HEK293 (cell line): Measurements from ENCODE around the gene DPP6.
A peak's percentile ranks its signal among the peaks of the same experiment; 100 is the strongest.

Source experiments
- CTCF ChIA-PET: fragments of 350-600 bp; formaldehyde crosslinking; extraction: SDS; loops from one replicate; lab custom pipeline; 2021; ENCODE audit warnings: antibody characterized with exemption; lab: Yijun Ruan, JAX
- POLR2A ChIA-PET: fragments of 300-600 bp; formaldehyde crosslinking; extraction: SDS; loops from one replicate; lab custom pipeline; 2020; ENCODE audit warnings: antibody characterized with exemption, inconsistent platforms; lab: Yijun Ruan, JAX
- H3K27ac ChIP-seq: fragments of 200-500 bp; sonication (Bioruptor generic); 2 replicates; pipeline ENCODE4 v1.5.1; 2014; ENCODE audit warnings: low read depth, low read length, control low read depth, inconsistent platforms; ENCODE audit errors: extremely low read depth
- H3K36me3 ChIP-seq, 2 experiments: fragments of 200-500 bp in 1 of 2; sonication (Bioruptor generic) in 1 of 2; 1 replicate in 1 of 2; 2 replicates in 1 of 2; pipeline ENCODE4 v1.5.1; 2014 to 2017; ENCODE audit warnings: inconsistent platforms in 2 of 2, low read length in 2 of 2; ENCODE audit not compliant: control insufficient read depth in 2 of 2, insufficient read depth in 1 of 2
- H3K4me1 ChIP-seq: fragments of 200-500 bp; sonication (Bioruptor generic); 2 replicates; pipeline ENCODE4 v1.5.1; 2014; ENCODE audit warnings: mild to moderate bottlenecking, low read length, inconsistent platforms; ENCODE audit not compliant: control insufficient read depth, insufficient read depth
- H3K4me3 ChIP-seq: 2 replicates; pipeline ENCODE4 v1.5.1; 2011; ENCODE audit warnings: low read depth, mild to moderate bottlenecking, control low read depth, low read length, moderate library complexity
- H3K9me3 ChIP-seq: fragments of 200-500 bp; sonication (Bioruptor generic); 2 replicates; pipeline ENCODE4 v1.5.1; 2014; ENCODE audit warnings: low read depth, low read length, inconsistent platforms; ENCODE audit not compliant: control insufficient read depth, insufficient read depth
- ZBTB44 ChIP-seq: fragments of 450-650 bp; IDR thresholded peaks from 2 replicates; pipeline ENCODE4 v1.5.1; 2018; ENCODE audit warnings: missing biosample characterization, mild to moderate bottlenecking, missing genetic modification characterization
- ZBTB7A ChIP-seq: fragments of 450-650 bp; formaldehyde crosslinking; IDR thresholded peaks from 2 replicates; pipeline ENCODE4 v1.5.1; 2016; ENCODE audit warnings: low read depth, missing biosample characterization, missing genetic modification characterization
- ZFP3 ChIP-seq: fragments of 450-650 bp; formaldehyde crosslinking; IDR thresholded peaks from 2 replicates; pipeline ENCODE4 v1.5.1; 2016; ENCODE audit warnings: low read depth, missing biosample characterization, missing genetic modification characterization
- ZNF10 ChIP-seq: fragments of 450-650 bp; formaldehyde crosslinking; IDR thresholded peaks from 2 replicates; pipeline ENCODE4 v1.5.1; 2017; ENCODE audit warnings: missing biosample characterization, missing genetic modification characterization
- ZNF266 ChIP-seq: fragments of 450-650 bp; formaldehyde crosslinking; IDR thresholded peaks from 2 replicates; pipeline ENCODE4 v1.5.1; 2016; ENCODE audit warnings: missing biosample characterization, missing genetic modification characterization, low read depth
- ZNF335 ChIP-seq: fragments of 450-650 bp; formaldehyde crosslinking; conservative IDR thresholded peaks from 2 replicates; pipeline ENCODE4 v1.5.1; 2016; ENCODE audit warnings: missing biosample characterization, missing genetic modification characterization
- ZNF433 ChIP-seq: fragments of 450-650 bp; formaldehyde crosslinking; IDR thresholded peaks from 2 replicates; pipeline ENCODE4 v1.5.1; 2016; ENCODE audit warnings: missing biosample characterization, missing genetic modification characterization, low read depth
- ZNF544 ChIP-seq: fragments of 450-650 bp; formaldehyde crosslinking; IDR thresholded peaks from 2 replicates; pipeline ENCODE4 v1.5.0; 2017; ENCODE audit warnings: missing biosample characterization, missing genetic modification characterization
- ZNF654 ChIP-seq: fragments of 450-650 bp; formaldehyde crosslinking; IDR thresholded peaks from 2 replicates; pipeline ENCODE4 v1.5.1; 2016; ENCODE audit warnings: low read depth, missing biosample characterization, missing genetic modification characterization
- ZSCAN18 ChIP-seq: fragments of 450-650 bp; formaldehyde crosslinking; IDR thresholded peaks from 2 replicates; pipeline ENCODE4 v1.5.1; 2016; ENCODE audit warnings: missing biosample characterization, missing genetic modification characterization
- TF ChIP-seq, protein P1 (sequence below): fragments of 450-650 bp; formaldehyde crosslinking; IDR thresholded peaks from 2 replicates; pipeline ENCODE4 v1.5.1; 2016; ENCODE audit warnings: missing biosample characterization, missing genetic modification characterization
- TF ChIP-seq, protein P2 (sequence below): fragments of 450-650 bp; formaldehyde crosslinking; IDR thresholded peaks from 2 replicates; pipeline ENCODE4 v1.5.0; 2017; ENCODE audit warnings: missing biosample characterization, missing genetic modification characterization, borderline replicate concordance

The DPP6 gene

GRCh38 chr7:154633641-154634040 is 581.4 kb downstream of the DPP6 start:
- Histone ChIP-seq H3K27ac (no peak overlapping the region), H3K4me1 (no peaks in the 10 kb centered on the region), H3K9me3 (no peaks in the 10 kb centered on the region), H3K36me3 (no peaks in the 10 kb centered on the region), H3K4me3 (no peak overlapping the region)
- POLR2A ChIA-PET, result no interaction called here
- no peak for TF ChIP-seq ZNF266 (tag by site-specific recombination)
- no peak for TF ChIP-seq ZNF335
- TF ChIP-seq, protein P1, sequence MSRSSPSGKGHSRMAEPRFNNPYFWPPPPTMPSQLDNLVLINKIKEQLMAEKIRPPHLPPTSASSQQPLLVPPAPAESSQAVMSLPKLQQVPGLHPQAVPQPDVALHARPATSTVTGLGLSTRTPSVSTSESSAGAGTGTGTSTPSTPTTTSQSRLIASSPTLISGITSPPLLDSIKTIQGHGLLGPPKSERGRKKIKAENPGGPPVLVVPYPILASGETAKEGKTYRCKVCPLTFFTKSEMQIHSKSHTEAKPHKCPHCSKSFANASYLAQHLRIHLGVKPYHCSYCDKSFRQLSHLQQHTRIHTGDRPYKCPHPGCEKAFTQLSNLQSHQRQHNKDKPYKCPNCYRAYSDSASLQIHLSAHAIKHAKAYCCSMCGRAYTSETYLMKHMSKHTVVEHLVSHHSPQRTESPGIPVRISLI, result no peak
- CTCF ChIA-PET, result interaction anchor here (0.6 kb wide), 1 partner anchor 130 kb away, joined by 3 read pairs; no protein-coding TSS in a partner anchor

DNA sequence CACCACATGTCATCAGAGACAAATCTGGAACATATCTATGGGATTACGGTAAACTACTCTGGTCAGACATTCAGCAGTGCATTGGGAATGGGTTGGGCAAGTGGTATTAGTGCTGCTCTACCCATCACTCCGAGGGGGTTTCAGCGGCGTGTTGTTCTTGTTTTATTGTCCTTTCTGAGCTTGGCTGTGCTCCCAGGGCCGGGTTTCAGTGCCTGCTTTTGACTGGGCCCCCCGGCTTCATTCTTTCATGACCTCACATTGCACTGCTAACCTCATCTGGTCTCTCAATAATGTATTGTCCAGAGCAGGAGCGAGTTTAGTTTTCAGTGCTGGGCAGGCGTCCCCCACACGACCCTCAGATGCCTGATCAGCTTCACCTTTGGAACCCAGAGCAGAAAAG is 586.1 kb downstream of the DPP6 start:
- ChIA-PET POLR2A (no interaction called here), CTCF (no interaction called here)

DNA sequence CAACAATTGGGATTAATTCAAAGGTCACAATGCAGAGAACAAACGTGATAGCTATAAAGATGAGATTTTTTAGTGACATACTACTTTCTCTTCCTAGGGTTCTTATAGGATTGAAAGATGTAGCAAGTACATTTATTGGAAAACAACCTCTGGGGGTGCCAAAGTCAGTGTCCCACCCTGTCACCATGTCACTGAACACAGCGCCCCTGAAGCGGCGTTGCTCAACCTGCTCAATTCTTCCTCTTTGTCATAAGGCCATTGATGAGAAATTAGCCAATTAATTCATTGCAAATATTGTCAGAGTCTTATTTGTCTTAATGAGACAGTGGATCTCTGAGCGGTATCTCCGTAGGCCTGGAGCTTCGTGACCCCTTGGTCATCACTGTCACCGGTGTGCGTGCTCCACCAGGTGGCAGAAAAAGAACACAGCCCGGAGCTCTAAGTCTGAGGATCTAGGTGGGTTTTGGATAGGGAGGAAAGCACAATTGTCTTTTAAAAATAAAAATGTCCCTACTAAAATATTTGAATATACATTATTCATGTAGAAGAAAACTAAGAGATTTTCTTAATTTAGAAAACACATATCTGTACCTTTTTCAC is 588.2 kb downstream of the DPP6 start:
- POLR2A ChIA-PET, result no interaction called here
- H3K36me3 ChIP-seq, result no peaks in the 10 kb centered on the region
- no peak overlapping the region for H3K4me3 ChIP-seq
- H3K27ac ChIP-seq, result no peak overlapping the region
- no peaks in the 10 kb centered on the region for H3K4me1 ChIP-seq
- H3K9me3 ChIP-seq, result no peaks in the 10 kb centered on the region
- CTCF ChIA-PET, result interaction anchor here (0.6 kb wide), 1 partner anchor 1808 kb away, joined by 3 read pairs; no protein-coding TSS in a partner anchor
- TF ChIP-seq ZNF433 (tag by site-specific recombination) (no peak), ZSCAN18 (tag by site-specific recombination) (no peak), ZNF544 (tag by site-specific recombination) (no peak), ZNF10 (no peak), ZNF654 (tag by site-specific recombination) (peak; percentile 6; the same call in 1 of the 2 replicates), ZBTB44 (tag by site-specific recombination) (no peak), ZBTB7A (tag by site-specific recombination) (no peak)
- TF ChIP-seq, protein P2, sequence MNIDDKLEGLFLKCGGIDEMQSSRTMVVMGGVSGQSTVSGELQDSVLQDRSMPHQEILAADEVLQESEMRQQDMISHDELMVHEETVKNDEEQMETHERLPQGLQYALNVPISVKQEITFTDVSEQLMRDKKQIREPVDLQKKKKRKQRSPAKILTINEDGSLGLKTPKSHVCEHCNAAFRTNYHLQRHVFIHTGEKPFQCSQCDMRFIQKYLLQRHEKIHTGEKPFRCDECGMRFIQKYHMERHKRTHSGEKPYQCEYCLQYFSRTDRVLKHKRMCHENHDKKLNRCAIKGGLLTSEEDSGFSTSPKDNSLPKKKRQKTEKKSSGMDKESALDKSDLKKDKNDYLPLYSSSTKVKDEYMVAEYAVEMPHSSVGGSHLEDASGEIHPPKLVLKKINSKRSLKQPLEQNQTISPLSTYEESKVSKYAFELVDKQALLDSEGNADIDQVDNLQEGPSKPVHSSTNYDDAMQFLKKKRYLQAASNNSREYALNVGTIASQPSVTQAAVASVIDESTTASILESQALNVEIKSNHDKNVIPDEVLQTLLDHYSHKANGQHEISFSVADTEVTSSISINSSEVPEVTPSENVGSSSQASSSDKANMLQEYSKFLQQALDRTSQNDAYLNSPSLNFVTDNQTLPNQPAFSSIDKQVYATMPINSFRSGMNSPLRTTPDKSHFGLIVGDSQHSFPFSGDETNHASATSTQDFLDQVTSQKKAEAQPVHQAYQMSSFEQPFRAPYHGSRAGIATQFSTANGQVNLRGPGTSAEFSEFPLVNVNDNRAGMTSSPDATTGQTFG (tag by site-specific recombination), result no peak

More for the DNA sequence above, 586.1 kb downstream of the DPP6 start:
- no peaks in the 10 kb centered on the region for H3K9me3 ChIP-seq
- no peaks in the 10 kb centered on the region for H3K4me1 ChIP-seq
- no peaks in the 10 kb centered on the region for H3K36me3 ChIP-seq
- no peak overlapping the region for H3K4me3 ChIP-seq
- TF ChIP-seq ZFP3 (tag by site-specific recombination) (no peak), ZNF10 (no peak)
- H3K27ac ChIP-seq, result no peak overlapping the region
